Prostate gland (tissue), 2 donors: Measurements from ENCODE around the gene MYO9B. TPM values are rescaled to one million over a fixed set of nuclear protein-coding genes. Genes with fewer than 3 reads are reported as not detected.

Experiments
- DNase-seq: peaks from one replicate; pipeline ENCODE4 v3.0.0-alpha.2; 2019; ENCODE audit warnings: low spot score
- H3K27ac ChIP-seq, 2 donors: fragments of 200-600 bp; sonication (generic); 2 replicates each; pipeline ENCODE4 v1.5.1; 2017 to 2019
- H3K27me3 ChIP-seq: fragments of 200-600 bp; sonication (generic); replicated peaks from 2 replicates; pipeline ENCODE4 v1.5.1; 2019; ENCODE audit not compliant: insufficient read depth
- H3K36me3 ChIP-seq, 2 donors: fragments of 200-600 bp; sonication (generic); 1 replicate in 1 of 2; 2 replicates in 1 of 2; pipeline versions ENCODE4 v1.5.1 to v1.8.1; 2017 to 2019
- H3K4me1 ChIP-seq: fragments of 200-600 bp; sonication (generic); replicated peaks from 2 replicates; pipeline ENCODE4 v1.5.1; 2019
- H3K4me3 ChIP-seq, 2 donors: fragments of 200-600 bp; sonication (generic); 2 replicates each; pipeline ENCODE4 v1.5.1; 2017 to 2019
- H3K9me3 ChIP-seq: fragments of 200-600 bp; sonication (generic); 2 replicates; pipeline ENCODE4 v1.5.1; 2017
- POLR2A ChIP-seq: fragments of 450-650 bp; IDR thresholded peaks from one replicate; pipeline ENCODE4 v1.6.1; 2016; ENCODE audit warnings: antibody characterized with exemption, mild to moderate bottlenecking
- POLR2AphosphoS5 ChIP-seq: sonication (generic); formaldehyde crosslinking; IDR thresholded peaks from one replicate; pipeline ENCODE4 v1.6.1; 2017; ENCODE audit warnings: antibody characterized with exemption
- WGBS: methylation state at CpG from one replicate; pipeline ENCODE4 v1.1.5; 2018; 5-methylcytosine and 5-hydroxymethylcytosine counted together
- intact Hi-C: fragments of 100-400 bp; cut with DNase I; formaldehyde crosslinking; loops from one replicate; pipeline ENCODE4 v1.14.2; 2022
- total RNA-seq, 2 donors: library from RNA; depleted of rRNA; stranded (reverse); fragments of >200 nt; gene quantifications; one replicate each; pipeline ENCODE4 v1.1.0, GENCODE V29; 2016
- TF ChIP-seq, protein P1 (sequence below), 4 experiments: fragments of 200-600 bp in 2 of 4; fragments of 450-650 bp in 2 of 4; sonication (generic) in 2 of 4; IDR thresholded peaks; 1 replicate in 3 of 4; 2 replicates in 1 of 4; pipeline ENCODE4 v1.5.1; 2016 to 2019; ENCODE audit warnings: antibody characterized with exemption in 4 of 4, mild to moderate bottlenecking in 2 of 4, moderate library complexity in 2 of 4

MYO9B gene
- total RNA-seq, 2 donors from 2014 or later = 50.9 to 208 TPM

DNA sequence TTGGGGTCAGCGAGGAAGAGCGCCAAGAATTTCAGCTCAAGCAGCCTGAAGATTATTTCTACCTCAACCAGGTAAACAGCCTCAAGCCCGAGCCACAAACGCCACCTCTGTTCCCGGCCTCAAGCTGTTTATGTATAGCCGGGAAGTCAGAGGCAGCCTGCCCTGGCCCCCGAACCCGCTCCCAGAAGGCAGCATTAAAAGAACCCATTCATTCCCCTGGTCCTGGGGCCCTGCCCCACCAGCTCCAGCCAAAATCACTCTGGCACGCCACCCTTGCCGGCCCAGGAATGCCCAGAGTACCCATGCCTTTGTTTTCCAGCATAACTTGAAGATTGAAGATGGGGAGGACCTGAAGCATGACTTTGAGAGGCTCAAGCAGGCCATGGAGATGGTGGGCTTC lies 78.4 kb downstream of the MYO9B start:
- DNase-seq = no peak

DNA sequence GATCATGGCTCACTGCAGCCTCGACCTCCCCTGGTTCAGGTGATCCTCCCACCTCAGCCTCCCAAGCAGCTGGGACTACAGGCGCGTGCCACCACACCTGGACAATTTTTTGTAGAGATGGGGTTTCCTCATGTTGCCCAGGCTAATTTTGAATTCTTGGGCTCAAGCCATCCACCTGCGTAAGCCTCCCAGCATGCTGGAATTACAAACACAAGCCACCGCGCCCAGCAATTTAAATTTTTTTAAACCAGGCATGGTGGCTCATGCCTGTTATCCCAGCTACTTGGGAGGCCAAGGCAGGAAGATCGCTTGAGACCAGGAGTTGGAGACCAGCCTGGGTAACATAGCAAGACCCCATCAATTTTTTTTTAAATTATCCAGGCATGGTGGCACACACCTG lies 79.7 kb downstream of the MYO9B start:
- TF ChIP-seq POLR2AphosphoS5 = no peak
- no peak for TF ChIP-seq POLR2A
- TF ChIP-seq, protein P1, sequence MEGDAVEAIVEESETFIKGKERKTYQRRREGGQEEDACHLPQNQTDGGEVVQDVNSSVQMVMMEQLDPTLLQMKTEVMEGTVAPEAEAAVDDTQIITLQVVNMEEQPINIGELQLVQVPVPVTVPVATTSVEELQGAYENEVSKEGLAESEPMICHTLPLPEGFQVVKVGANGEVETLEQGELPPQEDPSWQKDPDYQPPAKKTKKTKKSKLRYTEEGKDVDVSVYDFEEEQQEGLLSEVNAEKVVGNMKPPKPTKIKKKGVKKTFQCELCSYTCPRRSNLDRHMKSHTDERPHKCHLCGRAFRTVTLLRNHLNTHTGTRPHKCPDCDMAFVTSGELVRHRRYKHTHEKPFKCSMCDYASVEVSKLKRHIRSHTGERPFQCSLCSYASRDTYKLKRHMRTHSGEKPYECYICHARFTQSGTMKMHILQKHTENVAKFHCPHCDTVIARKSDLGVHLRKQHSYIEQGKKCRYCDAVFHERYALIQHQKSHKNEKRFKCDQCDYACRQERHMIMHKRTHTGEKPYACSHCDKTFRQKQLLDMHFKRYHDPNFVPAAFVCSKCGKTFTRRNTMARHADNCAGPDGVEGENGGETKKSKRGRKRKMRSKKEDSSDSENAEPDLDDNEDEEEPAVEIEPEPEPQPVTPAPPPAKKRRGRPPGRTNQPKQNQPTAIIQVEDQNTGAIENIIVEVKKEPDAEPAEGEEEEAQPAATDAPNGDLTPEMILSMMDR (IDR thresholded peaks at IDR 0.05) = no peak
- peaks cover 2 to 15% of the 10 kb centered on the region in 2 donors for H3K36me3 ChIP-seq
- DNase-seq = no peak
- H3K27ac ChIP-seq = no peak overlapping the region
- H3K4me3 ChIP-seq = no peak overlapping the region
- no peaks in the 10 kb centered on the region for H3K27me3 ChIP-seq
- no peaks in the 10 kb centered on the region for H3K9me3 ChIP-seq
- intact Hi-C loops = no loop called here
- 97% methylated on average over 7 of the region's 7 CpGs for WGBS
- no peaks in the 10 kb centered on the region for H3K4me1 ChIP-seq

More for the DNA sequence above, 78.4 kb downstream of the MYO9B start:
- H3K36me3 ChIP-seq = peaks cover 2 to 15% of the 10 kb centered on the region in 2 donors
- TF ChIP-seq POLR2AphosphoS5 (no peak), POLR2A (no peak)
- TF ChIP-seq, protein P1 (IDR thresholded peaks at IDR 0.05) = no peak
- no peak overlapping the region for H3K4me3 ChIP-seq
- WGBS = 95% methylated on average over 10 of the region's 10 CpGs
- intact Hi-C loops = no loop called here
- H3K27me3 ChIP-seq = no peaks in the 10 kb centered on the region
- no peaks in the 10 kb centered on the region for H3K4me1 ChIP-seq
- no peak overlapping the region for H3K27ac ChIP-seq
- H3K9me3 ChIP-seq = no peaks in the 10 kb centered on the region

- DNase-seq = no peak
- TF ChIP-seq POLR2A (no peak), POLR2AphosphoS5 (no peak)
- TF ChIP-seq, protein P1 (IDR thresholded peaks at IDR 0.05) = no peak
- H3K27ac ChIP-seq = no peak overlapping the region
- H3K27me3 ChIP-seq = no peaks in the 10 kb centered on the region
- intact Hi-C loops = no loop called here
- no peaks in the 10 kb centered on the region for H3K9me3 ChIP-seq
- no peak overlapping the region for H3K4me3 ChIP-seq
- WGBS = 98% methylated on average over 11 of the region's 11 CpGs
- H3K4me1 ChIP-seq = no peaks in the 10 kb centered on the region
- H3K36me3 ChIP-seq = peaks cover 2 to 15% of the 10 kb centered on the region in 2 donors
Observed at GRCh38 chr19:17156296-17156946, 80.8 kb downstream of the MYO9B start.

DNA sequence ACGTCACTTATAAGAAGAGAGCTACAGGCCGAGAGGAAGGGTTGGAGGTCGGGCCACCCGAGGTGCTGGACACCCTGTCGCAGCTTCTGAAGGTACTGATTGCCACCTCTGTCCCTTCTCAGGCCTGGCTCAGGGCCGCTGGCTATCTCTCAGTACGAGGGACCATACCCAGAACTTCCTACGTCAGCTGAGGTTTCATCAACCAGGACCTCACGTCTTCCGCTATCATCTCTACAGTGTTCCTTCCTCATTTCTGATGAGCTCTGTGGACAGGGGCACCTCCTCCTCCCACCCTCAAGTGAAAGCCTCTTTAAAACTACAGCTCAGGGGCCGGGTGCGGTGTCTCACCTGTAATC lies 81.3 kb downstream of the MYO9B start:
- Histone ChIP-seq H3K27ac (no peak overlapping the region), H3K4me3 (no peak overlapping the region), H3K36me3 (peaks cover 2 to 15% of the 10 kb centered on the region in 2 donors), H3K9me3 (no peaks in the 10 kb centered on the region), H3K27me3 (no peaks in the 10 kb centered on the region), H3K4me1 (no peaks in the 10 kb centered on the region)
- intact Hi-C loops = no loop called here
- TF ChIP-seq POLR2A (no peak), POLR2AphosphoS5 (no peak)
- TF ChIP-seq, protein P1 (IDR thresholded peaks at IDR 0.05) = no peak
- 85% methylated on average over 12 of the region's 12 CpGs for WGBS
- DNase-seq = no peak

GRCh38 chr19:17158584-17158983 lies 83.0 kb downstream of the MYO9B start:
- TF ChIP-seq POLR2A (no peak), POLR2AphosphoS5 (no peak)
- TF ChIP-seq, protein P1 (IDR thresholded peaks at IDR 0.05) = no peak
- 94% methylated on average over 15 of the region's 15 CpGs for whole genome bisulfite sequencing

More at GRCh38 chr19:17158584-17158983, 83.0 kb downstream of the MYO9B start:
- Histone ChIP-seq H3K4me1 (no peaks in the 10 kb centered on the region), H3K27me3 (no peaks in the 10 kb centered on the region), H3K36me3 (peaks cover 8 to 15% of the 10 kb centered on the region in 2 donors), H3K9me3 (no peaks in the 10 kb centered on the region), H3K27ac (no peak overlapping the region), H3K4me3 (no peak overlapping the region)
- intact Hi-C loops = no loop called here
- DNase-seq = no peak
